ENCODE measurements around the gene RGS19.

DNA sequence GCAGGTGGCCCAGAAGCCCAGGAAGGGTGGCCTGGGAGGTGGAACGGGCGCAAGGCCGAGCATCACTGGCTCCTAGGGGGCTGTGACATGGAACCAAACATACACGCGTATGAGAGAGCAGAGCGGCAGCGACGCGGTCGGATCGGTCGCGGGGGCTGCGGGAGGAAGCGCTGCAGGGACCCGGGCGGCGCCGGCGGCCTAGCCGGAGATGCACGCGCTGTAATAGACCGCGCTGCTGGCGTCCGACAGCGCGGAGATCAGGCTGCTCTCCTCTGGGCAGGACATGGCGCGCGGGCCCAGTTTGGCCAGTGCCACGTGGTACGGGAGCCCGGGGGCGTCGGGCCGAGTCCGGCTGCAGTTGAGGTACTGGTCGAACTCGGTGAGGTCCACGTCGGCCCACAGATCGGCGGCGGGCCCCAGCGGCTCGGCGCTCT lies 31.3 kb downstream of the RGS19 start:
- TF ChIP-seq POLR2A (IDR thresholded peaks at IDR 0.05; ENCODE audit: low read depth, low read length) (no peak), POLR2AphosphoS5 (IDR thresholded peaks at IDR 0.05; ENCODE audit: low read depth, low read length) (no peak)
